HT1080 (cell line): ENCODE data around the gene VEZT. TPM values are rescaled to one million over a fixed set of nuclear protein-coding genes. Genes with fewer than 3 reads are reported as not detected.
A peak's percentile ranks its signal among the peaks of the same experiment; 100 is the strongest.
"Not testable (repeated sequence)": the region's sequence is repeated elsewhere in the genome, so short reads cannot be mapped to it uniquely, and the experiment has no call there.

Experiments
- DNase-seq: peaks from one replicate; pipeline ENCODE4 v3.0.0-alpha.2; 2015; ENCODE audit warnings: low read depth
- polyA plus RNA-seq, 2 experiments: library from polyadenylated mRNA; depleted of rRNA; stranded (reverse); fragments of >200 nt; gene quantifications; 2 replicates each; pipeline ENCODE4 v1.2.3, GENCODE V29; 2015
- total RNA-seq: library from RNA; depleted of rRNA; stranded (reverse); fragments of >200 nt; shearing (Covaris generic); gene quantifications from 2 replicates; pipeline ENCODE4 v1.2.3, GENCODE V29; 2014; rRNA removed

Gene VEZT
- total RNA-seq = 51.8 and 60.4 TPM in 2 replicates
- 52.0 and 64.0 TPM in 2 replicates for polyA plus RNA-seq (2015; cell fraction: cytosol; rRNA removed)
- polyA plus RNA-seq (2015; cell fraction: nucleus; rRNA removed) = 63.4 and 67.4 TPM in 2 replicates

GRCh38 chr12:95217377-95218149 is at the start of gene VEZT, which contains the start of gene FGD6:
VEZT (plus strand) TSS chr12:95217807; CDS start chr12:95217851, 44 bp downstream.
FGD6 (minus strand) TSS chr12:95217467; CDS start chr12:95217240, 227 bp downstream.
- DNase-seq = peak; percentile 100

GRCh38 chr12:95168746-95169145 is 48.9 kb upstream of the VEZT start:
- no peak for DNase-seq

- peak; percentile 86 for DNase-seq
These were observed 48.2 kb upstream of the VEZT start for GRCh38 chr12:95169368-95169767.

- DNase-seq = no peak
These were observed 44.0 kb upstream of the VEZT start for GRCh38 chr12:95173392-95174251.

GRCh38 chr12:95177201-95177768 is 40.3 kb upstream of the VEZT start:
- DNase-seq = no peak

- no peak for DNase-seq
These were observed 39.5 kb upstream of the VEZT start for GRCh38 chr12:95178136-95178535.

GRCh38 chr12:95179011-95179410 is 38.6 kb upstream of the VEZT start:
- no peak for DNase-seq

- no peak for DNase-seq
These were observed 36.5 kb upstream of the VEZT start for GRCh38 chr12:95181103-95181502.

GRCh38 chr12:95182868-95183415 is 34.7 kb upstream of the VEZT start:
- peak; percentile 80 for DNase-seq

- no peak for DNase-seq
These were observed 33.5 kb upstream of the VEZT start for GRCh38 chr12:95184121-95184520.

GRCh38 chr12:95185072-95185471 is 32.5 kb upstream of the VEZT start:
- no peak for DNase-seq

- no peak for DNase-seq
These were observed 31.8 kb upstream of the VEZT start for GRCh38 chr12:95185854-95186253.

GRCh38 chr12:95187865-95188415 is 29.7 kb upstream of the VEZT start:
- DNase-seq = no peak

- no peak for DNase-seq
These were observed 26.4 kb upstream of the VEZT start for GRCh38 chr12:95191060-95191696.

- DNase-seq = no peak
These were observed 25.3 kb upstream of the VEZT start for GRCh38 chr12:95192271-95192670.

- no peak for DNase-seq
These were observed 24.5 kb upstream of the VEZT start for GRCh38 chr12:95193139-95193538.

GRCh38 chr12:95195122-95195521 is 22.5 kb upstream of the VEZT start:
- DNase-seq = no peak

- not testable (repeated sequence) for DNase-seq
These were observed 20.6 kb upstream of the VEZT start for GRCh38 chr12:95196875-95197569.

GRCh38 chr12:95197636-95198035 is 20.0 kb upstream of the VEZT start:
- DNase-seq = no peak

GRCh38 chr12:95198914-95199313 is 18.7 kb upstream of the VEZT start:
- no peak for DNase-seq
